Esophagus squamous epithelium (tissue), 5 donors: Measurements from ENCODE around the gene REXO2. TPM values are rescaled to one million over a fixed set of nuclear protein-coding genes. Genes with fewer than 3 reads are reported as not detected.

Source experiments
- DNase-seq: peaks from one replicate; lab custom pipeline; 2025; lab: John Stamatoyannopoulos, UW
- H3K27ac ChIP-seq, 4 donors: fragments of 200-600 bp; sonication (generic); one replicate each; pipeline ENCODE4 v1.5.1; 2016 to 2019; ENCODE audit warnings: mild to moderate bottlenecking in 1 of 4
- H3K27me3 ChIP-seq, 4 donors: fragments of 200-600 bp; sonication (generic); 1 replicate in 3 of 4; 2 replicates in 1 of 4; pipeline versions ENCODE4 v1.5.1 to v1.6.0; 2017 to 2021; ENCODE audit warnings: antibody characterized with exemption in 1 of 4
- H3K36me3 ChIP-seq, 3 donors: fragments of 200-600 bp; sonication (generic); one replicate each; pipeline ENCODE4 v1.5.1; 2016 to 2019
- H3K4me1 ChIP-seq, 3 donors: fragments of 200-600 bp; sonication (generic); one replicate each; pipeline ENCODE4 v1.5.1; 2017 to 2019
- H3K4me3 ChIP-seq, 4 donors: fragments of 200-600 bp; sonication (generic); 1 replicate in 3 of 4; 2 replicates in 1 of 4; pipeline ENCODE4 v1.5.1; 2016 to 2019; ENCODE audit warnings: mild to moderate bottlenecking in 2 of 4, moderate library complexity in 1 of 4
- H3K9me3 ChIP-seq, 3 donors: fragments of 200-600 bp; sonication (generic); one replicate each; pipeline ENCODE4 v1.5.1; 2016 to 2019
- CTCF ChIP-seq, 6 experiments: fragments of 450-650 bp in 4 of 6; fragments of 200-600 bp in 2 of 6; sonication (generic) in 2 of 6; IDR thresholded peaks; one replicate each; pipeline ENCODE4 v1.5.1; 2016 to 2019; ENCODE audit warnings: antibody characterized with exemption in 6 of 6, mild to moderate bottlenecking in 4 of 6, moderate library complexity in 4 of 6
- POLR2A ChIP-seq, 4 donors: fragments of 450-650 bp; IDR thresholded peaks; one replicate each; pipeline ENCODE4 v1.6.1; 2017; ENCODE audit warnings: antibody characterized with exemption in 4 of 4, mild to moderate bottlenecking in 4 of 4, moderate library complexity in 3 of 4
- WGBS, 2 donors: methylation state at CpG; one replicate each; pipeline ENCODE4 v1.1.5; 2018; 5-methylcytosine and 5-hydroxymethylcytosine counted together
- intact Hi-C: fragments of 100-400 bp; cut with DNase I; formaldehyde crosslinking; loops from one replicate; pipeline ENCODE4 v1.15.0; 2022
- total RNA-seq, 4 donors: library from RNA; depleted of rRNA; stranded (reverse); fragments of >200 nt; gene quantifications; one replicate each; pipeline ENCODE4 v1.1.0, GENCODE V29; 2016
- donor health status: DM: yes; HTN: yes; CAD: no.

REXO2 gene
- total RNA-seq, 4 donors from 2014 or later: 59.3 to 124 (median 107) TPM

GRCh38 chr11:114466742-114467141 lies 27.5 kb downstream of the REXO2 start:
- no peaks in the 10 kb centered on the region for H3K4me1 ChIP-seq
- H3K27ac ChIP-seq: no peak overlapping the region
- H3K9me3 ChIP-seq: no peaks in the 10 kb centered on the region
- no peak overlapping the region for H3K4me3 ChIP-seq
- 94 to 98% methylated on average over 3 of the region's 3 CpGs for WGBS, 2 donors
- TF ChIP-seq CTCF (IDR thresholded peaks at IDR 0.05): no peak
- no peak for TF ChIP-seq POLR2A (IDR thresholded peaks at IDR 0.05)
- H3K27me3 ChIP-seq: no peaks in the 10 kb centered on the region
- H3K36me3 ChIP-seq: no peaks in the 10 kb centered on the region
- no peak for DNase-seq
- intact Hi-C loops: no loop called here

DNA sequence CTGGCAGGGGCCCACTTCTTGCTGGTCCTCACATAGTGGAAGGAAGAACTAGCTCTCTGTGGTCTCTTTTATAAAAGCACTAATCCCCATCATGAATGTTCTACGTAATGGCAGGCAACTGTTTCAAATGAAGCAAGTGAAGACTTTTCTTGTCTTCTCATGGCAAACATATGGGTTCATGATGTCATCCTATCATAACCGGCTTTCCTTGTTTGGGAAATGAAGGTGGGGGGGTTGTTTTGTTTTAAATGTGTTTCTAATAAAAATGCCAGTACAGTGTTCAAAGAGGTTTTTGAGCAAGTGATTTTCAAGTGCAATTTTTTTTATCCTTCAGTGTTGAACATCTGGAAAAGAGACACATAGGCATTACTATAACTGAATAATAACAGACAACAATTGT lies 33.4 kb downstream of the REXO2 start:
- H3K27ac ChIP-seq: no peak overlapping the region
- DNase-seq: no peak
- H3K9me3 ChIP-seq: no peaks in the 10 kb centered on the region
- intact Hi-C loops: no loop called here
- TF ChIP-seq POLR2A (IDR thresholded peaks at IDR 0.05) (no peak), CTCF (IDR thresholded peaks at IDR 0.05) (no peak)
- no peaks in the 10 kb centered on the region for H3K36me3 ChIP-seq
- no peak overlapping the region for H3K4me3 ChIP-seq
- no peaks in the 10 kb centered on the region for H3K27me3 ChIP-seq
- 62 to 85% methylated on average over 2 of the region's 2 CpGs for WGBS, 2 donors
- H3K4me1 ChIP-seq: no peaks in the 10 kb centered on the region

GRCh38 chr11:114478001-114478410 lies 38.7 kb downstream of the REXO2 start:
- H3K27me3 ChIP-seq: no peaks in the 10 kb centered on the region
- peaks cover 0 to 13% (median 3%) of the 10 kb centered on the region in 3 donors for H3K4me1 ChIP-seq
- H3K4me3 ChIP-seq: no peak overlapping the region
- H3K36me3 ChIP-seq: no peaks in the 10 kb centered on the region
- H3K9me3 ChIP-seq: no peaks in the 10 kb centered on the region
- intact Hi-C loops: no loop called here
- WGBS, 2 donors: 36 to 63% methylated on average over 2 of the region's 2 CpGs
- TF ChIP-seq CTCF (IDR thresholded peaks at IDR 0.05) (no peak), POLR2A (IDR thresholded peaks at IDR 0.05) (no peak)
- DNase-seq: no peak
- H3K27ac ChIP-seq: no peak overlapping the region

GRCh38 chr11:114478768-114479167 lies 39.5 kb downstream of the REXO2 start:
- intact Hi-C loops: no loop called here
- TF ChIP-seq POLR2A (IDR thresholded peaks at IDR 0.05) (no peak), CTCF (IDR thresholded peaks at IDR 0.05) (no peak)
- H3K4me3 ChIP-seq: no peak overlapping the region
- no peak overlapping the region for H3K27ac ChIP-seq
- no peaks in the 10 kb centered on the region for H3K27me3 ChIP-seq
- H3K36me3 ChIP-seq: no peaks in the 10 kb centered on the region
- 49 to 58% methylated on average over 4 of the region's 4 CpGs for WGBS, 2 donors
- no peak for DNase-seq
- no peaks in the 10 kb centered on the region for H3K9me3 ChIP-seq
- H3K4me1 ChIP-seq: peaks cover 0 to 13% (median 3%) of the 10 kb centered on the region in 3 donors

DNA sequence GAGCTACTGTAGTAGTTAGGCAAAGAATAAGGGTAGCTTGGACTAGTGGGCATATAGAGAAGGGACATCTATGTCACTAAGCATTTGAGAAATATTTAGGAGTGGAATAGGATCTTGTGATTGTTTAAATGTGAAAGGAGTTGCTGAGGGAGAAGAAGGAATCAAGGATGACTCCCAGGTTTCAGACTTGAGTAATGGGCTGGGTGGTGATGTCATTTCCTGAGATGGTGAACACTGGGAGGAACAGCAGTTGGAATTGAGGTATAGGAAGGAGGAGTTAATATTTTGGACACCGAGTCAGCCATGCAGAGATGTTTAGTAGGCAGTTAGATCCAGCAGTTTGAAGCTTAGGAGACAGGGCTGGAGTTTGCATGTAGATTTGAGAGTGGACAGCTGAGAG lies 40.1 kb downstream of the REXO2 start:
- 72 to 94% methylated on average over 1 of the region's 1 CpG for WGBS, 2 donors
- Histone ChIP-seq H3K4me1 (peaks cover 0 to 13% (median 3%) of the 10 kb centered on the region in 3 donors), H3K27me3 (no peaks in the 10 kb centered on the region), H3K4me3 (no peak overlapping the region), H3K27ac (no peak overlapping the region), H3K9me3 (no peaks in the 10 kb centered on the region), H3K36me3 (no peaks in the 10 kb centered on the region)
- no peak for TF ChIP-seq POLR2A (IDR thresholded peaks at IDR 0.05)
- no peak for TF ChIP-seq CTCF (IDR thresholded peaks at IDR 0.05)
- intact Hi-C loops: no loop called here
- DNase-seq: no peak
